Neural cell (in vitro differentiated cells): Measurements from ENCODE around the gene PADI6. TPM values are rescaled to one million over a fixed set of nuclear protein-coding genes. Genes with fewer than 3 reads are reported as not detected.

Source experiments
- H2AFZ ChIP-seq: fragments of 200-600, 300-800 bp; sonication (generic), shearing (Covaris generic); 2 replicates; pipeline ENCODE4 v1.6.0; 2014; ENCODE audit warnings: low read depth, mild to moderate bottlenecking, antibody characterized with exemption, low read length, moderate library complexity
- H3F3A ChIP-seq: fragments of 200-600 bp; shearing (Covaris generic); 2 replicates; pipeline ENCODE4 v1.6.1; 2016; ENCODE audit warnings: mild to moderate bottlenecking, moderate library complexity, mixed read lengths, antibody characterized with exemption, low read length; ENCODE audit not compliant: insufficient read depth, poor library complexity, severe bottlenecking
- H3K27ac ChIP-seq: fragments of 200-600, 300-800 bp; sonication (generic), shearing (Covaris generic); 2 replicates; pipeline ENCODE4 v1.5.1; 2014; ENCODE audit warnings: mild to moderate bottlenecking, low read length, moderate library complexity
- H3K27me3 ChIP-seq: fragments of 300-800, 200-600 bp; sonication (generic), shearing (Covaris generic); 2 replicates; pipeline ENCODE4 v1.6.0; 2014; ENCODE audit warnings: mild to moderate bottlenecking, low read depth, low read length, moderate library complexity; ENCODE audit not compliant: insufficient read depth
- H3K36me3 ChIP-seq: fragments of 300-800, 200-600 bp; sonication (generic), shearing (Covaris generic); 2 replicates; pipeline ENCODE4 v1.5.1; 2014; ENCODE audit warnings: mild to moderate bottlenecking, antibody characterized with exemption, low read length, moderate library complexity; ENCODE audit not compliant: insufficient read depth
- H3K4me2 ChIP-seq: fragments of 300-800, 200-600 bp; sonication (generic), shearing (Covaris generic); 2 replicates; pipeline ENCODE4 v1.6.0; 2014; ENCODE audit warnings: mild to moderate bottlenecking, low read length
- H3K4me3 ChIP-seq: fragments of 300-800, 200-600 bp; sonication (generic), shearing (Covaris generic); 2 replicates; pipeline ENCODE4 v1.5.1; 2014; ENCODE audit warnings: mild to moderate bottlenecking, low read length, moderate library complexity
- H3K79me2 ChIP-seq: fragments of 200-600 bp; shearing (Covaris generic); replicated peaks from 2 replicates; pipeline ENCODE4 v1.6.0; 2014; ENCODE audit warnings: mild to moderate bottlenecking, low read length, moderate library complexity; ENCODE audit not compliant: insufficient read depth
- H3K9ac ChIP-seq: fragments of 300-800, 200-600 bp; sonication (generic), shearing (Covaris generic); 2 replicates; pipeline ENCODE4 v1.6.1; 2016; ENCODE audit warnings: mild to moderate bottlenecking, low read length, mixed read lengths
- H3K9me2 ChIP-seq: fragments of 200-600 bp; shearing (Covaris generic); 2 replicates; pipeline ENCODE4 v1.6.1; 2016; ENCODE audit warnings: mild to moderate bottlenecking, low read length, mixed read lengths; ENCODE audit not compliant: insufficient read depth
- H3K9me3 ChIP-seq: fragments of 200-600, 300-800 bp; sonication (generic), shearing (Covaris generic); 2 replicates; pipeline ENCODE4 v1.6.1; 2016; ENCODE audit warnings: mild to moderate bottlenecking, mixed run types, low read length, moderate library complexity, mixed read lengths
- H4K20me1 ChIP-seq: fragments of 200-600 bp; shearing (Covaris generic); 2 replicates; pipeline ENCODE4 v1.6.1; 2016; ENCODE audit warnings: mild to moderate bottlenecking, mixed run types; ENCODE audit not compliant: insufficient read depth
- CTCF ChIP-seq: fragments of 450-650 bp; IDR thresholded peaks from 2 replicates; pipeline ENCODE4 v1.5.1; 2014; ENCODE audit warnings: antibody characterized with exemption, mild to moderate bottlenecking, moderate library complexity; ENCODE audit not compliant: poor library complexity, severe bottlenecking
- EP300 ChIP-seq: fragments of 450-650 bp; conservative IDR thresholded peaks from 2 replicates; pipeline ENCODE4 v1.6.1; 2014; ENCODE audit warnings: antibody characterized with exemption, mild to moderate bottlenecking, moderate library complexity; ENCODE audit not compliant: poor library complexity, severe bottlenecking
- EZH2 ChIP-seq: fragments of 200-600, 300-800 bp; shearing (Covaris generic), sonication (generic); IDR thresholded peaks from 2 replicates; pipeline ENCODE4 v1.6.1; 2014; ENCODE audit warnings: antibody characterized with exemption, low read length, borderline replicate concordance, mild to moderate bottlenecking; ENCODE audit not compliant: insufficient read depth, poor library complexity, severe bottlenecking
- MXI1 ChIP-seq: fragments of 450-650 bp; conservative IDR thresholded peaks from 2 replicates; pipeline ENCODE4 v1.6.1; 2014; ENCODE audit warnings: antibody characterized with exemption, mild to moderate bottlenecking; ENCODE audit not compliant: poor library complexity, severe bottlenecking
- POLR2AphosphoS5 ChIP-seq: IDR thresholded peaks from 2 replicates; pipeline ENCODE4 v1.6.1; 2012
- RAD21 ChIP-seq: fragments of 450-650 bp; conservative IDR thresholded peaks from 2 replicates; pipeline ENCODE4 v1.6.1; 2014; ENCODE audit warnings: antibody characterized with exemption, mild to moderate bottlenecking, moderate library complexity
- REST ChIP-seq: IDR thresholded peaks from 2 replicates; pipeline ENCODE4 v1.6.1; 2012; ENCODE audit warnings: borderline replicate concordance
- SMC3 ChIP-seq: fragments of 450-650 bp; conservative IDR thresholded peaks from 2 replicates; pipeline ENCODE4 v1.6.1; 2014; ENCODE audit warnings: antibody characterized with exemption, mild to moderate bottlenecking, moderate library complexity; ENCODE audit not compliant: poor library complexity
- TAF1 ChIP-seq: IDR thresholded peaks from 2 replicates; pipeline ENCODE4 v1.6.1; 2012; ENCODE audit warnings: low read depth
- polyA plus RNA-seq: library from polyadenylated mRNA; depleted of rRNA; stranded (reverse); fragments of >200 nt; gene quantifications from 2 replicates; pipeline ENCODE4 v1.2.3, GENCODE V29; 2014

The PADI6 gene
- polyA plus RNA-seq, 1 donor from 2014 or later: not detected

GRCh38 chr1:17350928-17351446, 21.0 kb upstream of the PADI6 start:
- Histone ChIP-seq H3K4me3 (no peak overlapping the region), H3K9ac (no peak overlapping the region), H3K36me3 (no peaks in the 10 kb centered on the region), H3K9me2 (no peaks in the 10 kb centered on the region), H3K27me3 (no peaks in the 10 kb centered on the region), H3K79me2 (no peaks in the 10 kb centered on the region), H3K27ac (no peak overlapping the region), H4K20me1 (no peaks in the 10 kb centered on the region), H3K9me3 (no peaks in the 10 kb centered on the region), H3K4me2 (no peak overlapping the region), H2AFZ (no peak overlapping the region), H3F3A (no peaks in the 10 kb centered on the region)
- TF ChIP-seq MXI1: no peak
- no peak for TF ChIP-seq RAD21
- TF ChIP-seq REST: no peak
- TF ChIP-seq CTCF: no peak
- TF ChIP-seq EZH2: no peak
- TF ChIP-seq EP300: no peak
- no peak for TF ChIP-seq POLR2AphosphoS5
- TF ChIP-seq SMC3: no peak
- TF ChIP-seq TAF1: no peak

- H4K20me1 ChIP-seq: no peaks in the 10 kb centered on the region
- H3K27me3 ChIP-seq: no peaks in the 10 kb centered on the region
- H2AFZ ChIP-seq: no peak overlapping the region
- TF ChIP-seq MXI1 (no peak), POLR2AphosphoS5 (no peak), SMC3 (no peak), REST (no peak), EZH2 (no peak), CTCF (no peak), TAF1 (no peak), EP300 (no peak), RAD21 (no peak)
- no peaks in the 10 kb centered on the region for H3K79me2 ChIP-seq
- H3K4me3 ChIP-seq: no peak overlapping the region
- no peaks in the 10 kb centered on the region for H3K9me2 ChIP-seq
- H3K9me3 ChIP-seq: no peaks in the 10 kb centered on the region
- no peak overlapping the region for H3K27ac ChIP-seq
- no peak overlapping the region for H3K9ac ChIP-seq
- H3K4me2 ChIP-seq: no peak overlapping the region
- H3F3A ChIP-seq: no peaks in the 10 kb centered on the region
- H3K36me3 ChIP-seq: no peaks in the 10 kb centered on the region
These were observed 20.2 kb upstream of the PADI6 start for GRCh38 chr1:17351598-17352324.
